Right ventricle myocardium superior (tissue), 1 donor: ENCODE results near the gene LGALS7. TPM values are rescaled to one million over a fixed set of nuclear protein-coding genes. Genes with fewer than 3 reads are reported as not detected.
"Not testable (repeated sequence)": the region's sequence is repeated elsewhere in the genome, so short reads cannot be mapped to it uniquely, and the experiment has no call there.

Experiments used
- ATAC-seq: fragments of 200-7000 bp; cut with Tn5 transposase; one replicate; pipeline ENCODE4 v1.9.1; 2020; ENCODE audit warnings: mild to moderate bottlenecking; ENCODE audit not compliant: poor library complexity
- DNase-seq: peaks from one replicate; pipeline ENCODE4 v3.0.0-alpha.2; 2020
- intact Hi-C: fragments of 100-400 bp; cut with DNase I; formaldehyde crosslinking; loops from one replicate; pipeline ENCODE4 v1.11.2; 2022
- total RNA-seq: library from RNA; stranded (reverse); fragmentation: NEBNext Ultra II Directional; extraction: Animal tissue kit (Norgen Biotek cat#: 25700); gene quantifications from one replicate; pipeline ENCODE4 v1.2.1, GENCODE V29; 2021
- donor health status: DM: no; HTN: yes; CAD: no; lungs with severe emphysema.

LGALS7 gene
- total RNA-seq, 1 donor from 2014 or later, result not detected

- DNase-seq (no peak), ATAC-seq (no peak)
- intact Hi-C loops, result no loop called here
Measured at GRCh38 chr19:38801359-38802095, 28.2 kb upstream of the LGALS7 start.

GRCh38 chr19:38800577-38801347 lies 27.4 kb upstream of the LGALS7 start:
- DNase-seq, result no peak
- intact Hi-C loops, result no loop called here
- no peak for ATAC-seq

- intact Hi-C loops, result no loop called here
- DNase-seq (no peak), ATAC-seq (no peak)
Measured at GRCh38 chr19:38799104-38799503, 25.8 kb upstream of the LGALS7 start.

- DNase-seq, ATAC-seq, intact Hi-C loops: not testable (repeated sequence)
Measured at GRCh38 chr19:38797781-38798180, 24.5 kb upstream of the LGALS7 start.

- no peak for ATAC-seq
- no peak for DNase-seq
- intact Hi-C loops, result no loop called here
Measured at GRCh38 chr19:38796154-38796553, 22.8 kb upstream of the LGALS7 start.

- ATAC-seq (no peak), DNase-seq (no peak)
- intact Hi-C loops, result no loop called here
Measured at GRCh38 chr19:38795549-38795948, 22.2 kb upstream of the LGALS7 start.

- no peak for ATAC-seq
Measured at GRCh38 chr19:38793671-38794070, 20.4 kb upstream of the LGALS7 start.

GRCh38 chr19:38793177-38793576 lies 19.9 kb upstream of the LGALS7 start:
- intact Hi-C loops, result no loop called here
- ATAC-seq (no peak), DNase-seq (no peak)

More at GRCh38 chr19:38793671-38794070, 20.4 kb upstream of the LGALS7 start:
- intact Hi-C loops, result no loop called here
- no peak for DNase-seq

- DNase-seq, result peak; percentile 81
- ATAC-seq, result peak; percentile 33
- intact Hi-C loops, result no loop called here
Measured at GRCh38 chr19:38792250-38793111, 19.2 kb upstream of the LGALS7 start.

GRCh38 chr19:38791451-38792064 lies 18.2 kb upstream of the LGALS7 start:
- ATAC-seq, result peak; percentile 97
- intact Hi-C loops, DNase-seq: not testable (repeated sequence)

GRCh38 chr19:38790507-38791403 lies 17.4 kb upstream of the LGALS7 start:
- DNase-seq, result not testable (repeated sequence)
- ATAC-seq, result peak; percentile 3

GRCh38 chr19:38788478-38789243 lies 15.3 kb upstream of the LGALS7 start, which contains the start of gene LGALS7B:
TSS of gene LGALS7B (plus strand) at chr19:38789200. CDS start at chr19:38789227, 27 bp downstream.
- ATAC-seq (no peak), DNase-seq (no peak)
- intact Hi-C loops, result no loop called here

More at GRCh38 chr19:38790507-38791403, 17.4 kb upstream of the LGALS7 start:
- intact Hi-C loops, result not testable (repeated sequence)

GRCh38 chr19:38786572-38787265 lies 13.4 kb upstream of the LGALS7 start:
- DNase-seq, result no peak

GRCh38 chr19:38786061-38786460 lies 12.7 kb upstream of the LGALS7 start:
- ATAC-seq, DNase-seq, intact Hi-C loops: not testable (repeated sequence)

More at GRCh38 chr19:38786572-38787265, 13.4 kb upstream of the LGALS7 start:
- no peak for ATAC-seq
- intact Hi-C loops, result no loop called here

- intact Hi-C loops, result no loop called here
- no peak for ATAC-seq
- no peak for DNase-seq
Measured at GRCh38 chr19:38785187-38785699, 11.9 kb upstream of the LGALS7 start.

GRCh38 chr19:38784224-38784623 lies 10.9 kb upstream of the LGALS7 start:
- DNase-seq (no peak), ATAC-seq (no peak)
- intact Hi-C loops, result no loop called here
